ENCODE data around the gene USP7.

DNA sequence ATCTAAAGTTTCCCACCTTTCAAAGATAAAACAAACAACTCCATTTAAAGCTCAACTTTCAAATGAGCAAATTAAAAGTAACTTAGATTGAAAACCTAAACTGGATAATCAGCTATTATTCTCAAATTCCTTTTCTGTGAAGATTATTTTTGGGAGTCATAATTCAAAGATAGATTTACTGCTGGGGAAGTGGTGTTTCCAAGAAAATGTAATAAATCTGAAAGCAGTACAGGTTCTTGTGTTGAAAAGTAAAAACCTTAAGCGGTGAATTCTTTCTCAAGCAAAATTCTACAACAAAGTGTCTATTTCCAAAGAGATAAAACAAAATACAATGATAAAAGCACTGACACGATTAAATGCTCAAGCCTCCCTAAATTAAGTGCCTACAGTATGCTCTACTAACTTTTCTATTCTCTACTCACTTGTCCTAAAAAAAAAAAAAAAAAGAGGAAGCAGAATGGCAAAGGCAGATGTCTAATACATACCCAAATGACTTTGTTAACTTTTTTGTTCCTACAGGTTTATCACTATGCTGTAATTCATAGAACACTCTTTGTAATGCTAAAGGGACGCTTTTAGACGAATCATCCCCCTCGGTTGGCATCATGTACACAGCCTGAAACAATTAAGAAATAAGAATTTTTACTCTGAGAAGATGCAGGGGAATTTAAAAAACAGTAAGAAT is 47.0 kb downstream of the USP7 start:
- TF ChIP-seq CTCF (IDR thresholded peaks at IDR 0.05) (no peak), ZFX (IDR thresholded peaks at IDR 0.05; ENCODE audit: borderline replicate concordance) (no peak)

Measured in 22Rv1 (cell line).